ENCODE measurements around the gene RNF167. TPM values are rescaled to one million over a fixed set of nuclear protein-coding genes. Genes with fewer than 3 reads are reported as not detected.

The RNF167 gene
- total RNA-seq, 2 experiments from 2014 or later = 179 to 192 TPM

- ChIA-PET POLR2A (no interaction called here), CTCF (no interaction called here)
Measured at GRCh38 chr17:4933646-4934045, 6.4 kb upstream of the RNF167 start.

- POLR2A ChIA-PET = interaction anchor here (0.6 kb wide), 1 partner anchor 1728 kb away, joined by 4 read pairs; no protein-coding TSS in a partner anchor
- CTCF ChIA-PET = interaction anchor here (0.6 kb wide), 1 partner anchor 12 kb away, joined by 3 read pairs; no protein-coding TSS in a partner anchor
Measured at GRCh38 chr17:4934173-4934979, 5.7 kb upstream of the RNF167 start.

GRCh38 chr17:4935650-4936049 lies 4.4 kb upstream of the RNF167 start:
- ChIA-PET POLR2A (no interaction called here), CTCF (no interaction called here)

GRCh38 chr17:4936436-4936835 lies 3.6 kb upstream of the RNF167 start:
- POLR2A ChIA-PET = no interaction called here

GRCh38 chr17:4937553-4937952 lies 2.5 kb upstream of the RNF167 start:
- CTCF ChIA-PET = no interaction called here
- POLR2A ChIA-PET = no interaction called here

More at GRCh38 chr17:4936436-4936835, 3.6 kb upstream of the RNF167 start:
- CTCF ChIA-PET = interaction anchor here (0.8 kb wide), 1 partner anchor 444 kb away, joined by 3 read pairs; no protein-coding TSS in a partner anchor

- POLR2A ChIA-PET = no interaction called here
- CTCF ChIA-PET = interaction anchor here (3.4 kb wide), 1 partner anchor 35 kb away, joined by 12 read pairs; the partner anchor contains the start of gene CHRNE
Measured at GRCh38 chr17:4938069-4938491, 2.0 kb upstream of the RNF167 start.

- ChIA-PET POLR2A (interaction anchor here (0.6 to 2.8 kb wide), 6 partner anchors 10 to 56 kb away, joined by 3 to 33 read pairs (median 5); partner anchors contain the start of genes C17orf107, PFN1 and SPAG7), CTCF (interaction anchor here (1.0 to 3.4 kb wide), 4 partner anchors 29 to 40 kb away, joined by 4 to 14 read pairs (median 8); partner anchors contain the start of genes C17orf107, CHRNE and SPAG7)
Measured at GRCh38 chr17:4938688-4939545, 1.2 kb upstream of the RNF167 start.

- ChIA-PET CTCF (interaction anchor here (1.0 to 3.4 kb wide), 6 partner anchors 9 to 46 kb away, joined by 3 to 14 read pairs (median 5); partner anchors contain the start of genes C17orf107, CHRNE, PFN1 and SPAG7), POLR2A (interaction anchor here (0.6 to 2.8 kb wide), 8 partner anchors 10 to 600 kb away, joined by 3 to 33 read pairs (median 4); partner anchors contain the start of genes C17orf107, PFN1 and SPAG7)
Measured at GRCh38 chr17:4939546-4939795, 597 bp upstream of the RNF167 start.

GRCh38 chr17:4940555-4941318 lies 669 bp downstream of the RNF167 start:
- CTCF ChIA-PET = interaction anchor here (0.9 to 3.4 kb wide), 8 partner anchors 8 to 45 kb away, joined by 3 to 14 read pairs (median 4); partner anchors contain the start of genes C17orf107, CHRNE, ENO3 and PFN1
- POLR2A ChIA-PET = interaction anchor here (1.1 to 2.8 kb wide), 5 partner anchors 8 to 57 kb away, joined by 4 to 33 read pairs (median 6); partner anchors contain the start of genes C17orf107, KIF1C, PFN1 and SPAG7

- ChIA-PET POLR2A (no interaction called here), CTCF (interaction anchor here (1.7 to 3.4 kb wide), 3 partner anchors 9 to 38 kb away, joined by 4 to 14 read pairs (median 12); partner anchors contain the start of genes CHRNE, ENO3 and SPAG7)
Measured at GRCh38 chr17:4941319-4941610, 1.2 kb downstream of the RNF167 start.

GRCh38 chr17:4942760-4943508 lies 2.9 kb downstream of the RNF167 start:
- ChIA-PET CTCF (interaction anchor here (0.8 kb wide), 1 partner anchor 34 kb away, joined by 3 read pairs; no protein-coding TSS in a partner anchor), POLR2A (interaction anchor here (13.5 kb wide), 1 partner anchor 26 kb away, joined by 214 read pairs; the partner anchor contains the start of gene SPAG7)

- CTCF ChIA-PET = interaction anchor here (0.9 kb wide), 1 partner anchor 25 kb away, joined by 3 read pairs; no protein-coding TSS in a partner anchor
- POLR2A ChIA-PET = interaction anchor here (13.5 kb wide), 1 partner anchor 24 kb away, joined by 214 read pairs; the partner anchor contains the start of gene SPAG7
Measured at GRCh38 chr17:4944163-4944553, 4.1 kb downstream of the RNF167 start.

GRCh38 chr17:4944554-4945175 lies 4.6 kb downstream of the RNF167 start:
- CTCF ChIA-PET = interaction anchor here (0.7 to 0.9 kb wide), 2 partner anchors 23 to 24 kb away, joined by 3 read pairs; partner anchors contain the start of gene SPAG7
- POLR2A ChIA-PET = interaction anchor here (0.5 to 13.5 kb wide), 3 partner anchors 24 to 469 kb away, joined by 3 to 214 read pairs (median 3); partner anchors contain the start of gene SPAG7

- CTCF ChIA-PET = interaction anchor here (0.7 kb wide), 1 partner anchor 22 kb away, joined by 3 read pairs; the partner anchor contains the start of gene SPAG7
- POLR2A ChIA-PET = interaction anchor here (0.5 to 13.5 kb wide), 5 partner anchors 10 to 389 kb away, joined by 3 to 214 read pairs (median 4); partner anchors contain the start of genes KIF1C and SPAG7
Measured at GRCh38 chr17:4945176-4945943, 5.3 kb downstream of the RNF167 start.

GRCh38 chr17:4945944-4946280 lies 5.8 kb downstream of the RNF167 start:
- ChIA-PET CTCF (interaction anchor here (0.6 kb wide), 1 partner anchor 24 kb away, joined by 3 read pairs; no protein-coding TSS in a partner anchor), POLR2A (interaction anchor here (0.5 to 13.5 kb wide), 5 partner anchors 10 to 52 kb away, joined by 3 to 214 read pairs (median 4); partner anchors contain the start of genes KIF1C and SPAG7)

GRCh38 chr17:4946312-4946976 lies 6.4 kb downstream of the RNF167 start:
- POLR2A ChIA-PET = interaction anchor here (0.6 to 13.5 kb wide), 3 partner anchors 17 to 35 kb away, joined by 4 to 214 read pairs (median 5); partner anchors contain the start of gene SPAG7
- CTCF ChIA-PET = interaction anchor here (0.6 to 1.1 kb wide), 2 partner anchors 16 to 24 kb away, joined by 3 read pairs; no protein-coding TSS in a partner anchor
